NB4 (cell line): ENCODE data around the gene MBNL2.

ENCODE experiments used
- MAX ChIP-seq: IDR thresholded peaks from 2 replicates; pipeline ENCODE4 v1.6.1; 2011; ENCODE audit warnings: low read depth, low read length
- POLR2A ChIP-seq: IDR thresholded peaks from 2 replicates; pipeline ENCODE4 v1.6.1; 2011; ENCODE audit warnings: mild to moderate bottlenecking; ENCODE audit not compliant: insufficient read length; ENCODE audit errors: extremely low read depth
- TF ChIP-seq, protein P1 (sequence below): IDR thresholded peaks from one replicate; pipeline ENCODE4 v1.5.1; 2012; ENCODE audit warnings: low read depth, low read length

DNA sequence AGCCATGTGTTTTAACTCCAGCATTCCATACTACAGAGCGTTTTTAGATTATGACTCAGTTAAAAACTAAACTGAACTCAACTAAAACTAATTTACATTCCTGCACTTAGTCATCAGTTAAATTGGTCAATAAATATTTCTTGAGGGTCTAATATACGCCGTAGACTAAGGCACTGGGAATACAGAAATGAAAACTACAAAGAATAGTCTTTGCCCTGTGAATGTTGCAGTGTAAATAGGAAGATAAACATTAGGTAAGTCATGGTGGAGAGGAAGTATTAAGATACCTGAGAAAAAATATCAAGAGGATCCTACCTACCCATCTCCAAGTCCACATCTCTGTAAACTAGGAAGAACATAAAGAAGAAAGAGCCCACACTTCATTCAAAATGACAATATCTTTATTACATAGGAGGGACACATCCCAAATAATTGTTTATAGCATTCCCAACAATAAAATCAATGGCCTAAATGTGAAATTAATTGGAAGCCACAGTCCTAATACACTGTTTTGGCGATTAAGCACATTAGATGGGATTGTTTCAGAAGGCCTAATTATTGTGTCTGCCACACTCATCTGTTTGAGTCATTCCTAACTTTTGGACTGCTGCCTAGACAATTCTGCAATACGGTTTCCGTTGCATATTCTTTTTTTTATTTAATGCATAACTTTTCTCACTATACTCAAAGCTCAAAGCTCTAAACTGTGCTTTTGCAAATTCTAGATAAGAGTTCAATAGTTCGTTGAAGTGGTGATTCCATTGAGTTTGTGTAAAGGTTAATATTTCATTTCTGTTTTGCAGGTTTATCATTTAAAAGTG lies 52.9 kb downstream of the MBNL2 start:
- TF ChIP-seq, protein P1, sequence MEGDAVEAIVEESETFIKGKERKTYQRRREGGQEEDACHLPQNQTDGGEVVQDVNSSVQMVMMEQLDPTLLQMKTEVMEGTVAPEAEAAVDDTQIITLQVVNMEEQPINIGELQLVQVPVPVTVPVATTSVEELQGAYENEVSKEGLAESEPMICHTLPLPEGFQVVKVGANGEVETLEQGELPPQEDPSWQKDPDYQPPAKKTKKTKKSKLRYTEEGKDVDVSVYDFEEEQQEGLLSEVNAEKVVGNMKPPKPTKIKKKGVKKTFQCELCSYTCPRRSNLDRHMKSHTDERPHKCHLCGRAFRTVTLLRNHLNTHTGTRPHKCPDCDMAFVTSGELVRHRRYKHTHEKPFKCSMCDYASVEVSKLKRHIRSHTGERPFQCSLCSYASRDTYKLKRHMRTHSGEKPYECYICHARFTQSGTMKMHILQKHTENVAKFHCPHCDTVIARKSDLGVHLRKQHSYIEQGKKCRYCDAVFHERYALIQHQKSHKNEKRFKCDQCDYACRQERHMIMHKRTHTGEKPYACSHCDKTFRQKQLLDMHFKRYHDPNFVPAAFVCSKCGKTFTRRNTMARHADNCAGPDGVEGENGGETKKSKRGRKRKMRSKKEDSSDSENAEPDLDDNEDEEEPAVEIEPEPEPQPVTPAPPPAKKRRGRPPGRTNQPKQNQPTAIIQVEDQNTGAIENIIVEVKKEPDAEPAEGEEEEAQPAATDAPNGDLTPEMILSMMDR = no peak
- TF ChIP-seq POLR2A = no peak
- TF ChIP-seq MAX = no peak
